GM23338 (cell line): ENCODE data around the gene LMAN1L. TPM values are rescaled to one million over a fixed set of nuclear protein-coding genes. Genes with fewer than 3 reads are reported as not detected.

ENCODE experiments used
- ATAC-seq: fragments of 200-7000 bp; cut with Tn5 transposase; 3 replicates; pipeline ENCODE4 v1.9.1; 2020
- DNase-seq: peaks from one replicate; pipeline ENCODE4 v3.0.0-alpha.2; 2015; ENCODE audit warnings: low spot score
- H2AFZ ChIP-seq: fragments of 200-600 bp; sonication (generic); 2 replicates; pipeline ENCODE4 v1.8.0; 2016; ENCODE audit warnings: antibody characterized with exemption, mild to moderate bottlenecking, moderate library complexity
- H3F3A ChIP-seq: fragments of 200-600 bp; sonication (generic); replicated peaks from 2 replicates; pipeline ENCODE4 v1.8.0; 2017; ENCODE audit warnings: antibody characterized with exemption, mixed run types, low read depth
- H3K27ac ChIP-seq: fragments of 200-600 bp; sonication (generic); 2 replicates; pipeline ENCODE4 v1.6.1; 2016; ENCODE audit warnings: low read depth
- H3K27me3 ChIP-seq: fragments of 200-600 bp; sonication (generic); 2 replicates; pipeline ENCODE4 v1.8.0; 2016; ENCODE audit warnings: mild to moderate bottlenecking, mixed run types, moderate library complexity; ENCODE audit not compliant: insufficient read depth
- H3K36me3 ChIP-seq: fragments of 200-600 bp; sonication (generic); 2 replicates; pipeline ENCODE4 v1.8.0; 2016; ENCODE audit warnings: mild to moderate bottlenecking; ENCODE audit not compliant: insufficient read depth
- H3K4me1 ChIP-seq: fragments of 200-600 bp; sonication (generic); 2 replicates; pipeline ENCODE4 v1.8.0; 2016; ENCODE audit warnings: mild to moderate bottlenecking, moderate library complexity; ENCODE audit not compliant: insufficient read depth
- H3K4me2 ChIP-seq: fragments of 200-600 bp; sonication (generic); 2 replicates; pipeline ENCODE4 v1.7.1; 2017; ENCODE audit warnings: mixed run types
- H3K4me3 ChIP-seq: fragments of 200-600 bp; sonication (generic); 2 replicates; pipeline ENCODE4 v1.6.1; 2016; ENCODE audit warnings: mixed run types
- H3K79me2 ChIP-seq: fragments of 200-600 bp; sonication (generic); replicated peaks from 2 replicates; pipeline ENCODE4 v1.8.0; 2017; ENCODE audit warnings: mild to moderate bottlenecking; ENCODE audit not compliant: insufficient read depth
- H3K9me2 ChIP-seq: fragments of 200-600 bp; sonication (generic); 2 replicates; pipeline ENCODE4 v1.8.0; 2017; ENCODE audit not compliant: insufficient read depth
- H4K20me1 ChIP-seq: fragments of 200-600 bp; sonication (generic); replicated peaks from 2 replicates; pipeline ENCODE4 v1.8.0; 2017; ENCODE audit warnings: mild to moderate bottlenecking; ENCODE audit not compliant: insufficient read depth
- H3K27ac Mint-ChIP-seq: 2 replicates; pipeline ENCODE4 v1.8.0; 2020; ENCODE audit warnings: inconsistent platforms, mild to moderate bottlenecking, moderate library complexity, mixed read lengths
- H3K27me3 Mint-ChIP-seq: 3 replicates; pipeline ENCODE4 v1.8.0; 2022; ENCODE audit warnings: low read depth, mild to moderate bottlenecking, moderate library complexity, mixed read lengths, inconsistent platforms; ENCODE audit not compliant: insufficient read depth, poor library complexity
- H3K36me3 Mint-ChIP-seq: 3 replicates; pipeline ENCODE4 v1.8.0; 2021; ENCODE audit warnings: low read depth, mild to moderate bottlenecking, inconsistent platforms, moderate library complexity, mixed read lengths
- H3K4me1 Mint-ChIP-seq: 3 replicates; pipeline ENCODE4 v1.8.0; 2020; ENCODE audit warnings: mild to moderate bottlenecking, inconsistent platforms, mixed read lengths
- H3K4me3 Mint-ChIP-seq: 3 replicates; pipeline ENCODE4 v1.8.0; 2021; ENCODE audit warnings: moderate library complexity, mild to moderate bottlenecking, inconsistent platforms, mixed read lengths
- H3K9me3 Mint-ChIP-seq: 3 replicates; pipeline ENCODE4 v1.8.0; 2020; ENCODE audit warnings: moderate library complexity, mild to moderate bottlenecking, inconsistent platforms, mixed read lengths
- CREB1 ChIP-seq: fragments of 250-450 bp; sonication (Bioruptor Pico); IDR thresholded peaks from 2 replicates; pipeline ENCODE4 v1.5.0; 2020; ENCODE audit warnings: low read depth, mild to moderate bottlenecking, moderate library complexity
- EZH2phosphoT487 ChIP-seq: fragments of 200-600 bp; sonication (generic); IDR thresholded peaks from one replicate; pipeline ENCODE4 v1.8.1; 2018; ENCODE audit warnings: antibody characterized with exemption; ENCODE audit not compliant: unreplicated experiment
- JUNB ChIP-seq: IDR thresholded peaks from one replicate; pipeline ENCODE4 v1.6.1; 2016; ENCODE audit warnings: antibody characterized with exemption; ENCODE audit not compliant: unreplicated experiment
- ZNF331 ChIP-seq: fragments of 250-450 bp; sonication (Bioruptor Pico); IDR thresholded peaks from 2 replicates; pipeline ENCODE4 v1.5.0; 2020; ENCODE audit warnings: low read depth, mild to moderate bottlenecking, moderate library complexity
- polyA plus RNA-seq: library from polyadenylated mRNA; unstranded; fragments of >200 nt; fragmentation: Nextera tagmentation; extraction: Ambion mirVana; gene quantifications from 2 replicates; pipeline ENCODE4 v1.2.1, GENCODE V29; 2016
- total RNA-seq: library from RNA; depleted of rRNA; stranded (reverse); fragments of >200 nt; shearing (Covaris generic); gene quantifications from 2 replicates; pipeline ENCODE4 v1.2.3, GENCODE V29; 2014
- TF ChIP-seq, protein P1 (sequence below): IDR thresholded peaks from one replicate; pipeline ENCODE4 v1.6.1; 2018; ENCODE audit warnings: antibody characterized with exemption; ENCODE audit not compliant: unreplicated experiment

Gene LMAN1L
- total and polyA plus RNA-seq, 2 experiments from 2014 or later, result not detected

DNA sequence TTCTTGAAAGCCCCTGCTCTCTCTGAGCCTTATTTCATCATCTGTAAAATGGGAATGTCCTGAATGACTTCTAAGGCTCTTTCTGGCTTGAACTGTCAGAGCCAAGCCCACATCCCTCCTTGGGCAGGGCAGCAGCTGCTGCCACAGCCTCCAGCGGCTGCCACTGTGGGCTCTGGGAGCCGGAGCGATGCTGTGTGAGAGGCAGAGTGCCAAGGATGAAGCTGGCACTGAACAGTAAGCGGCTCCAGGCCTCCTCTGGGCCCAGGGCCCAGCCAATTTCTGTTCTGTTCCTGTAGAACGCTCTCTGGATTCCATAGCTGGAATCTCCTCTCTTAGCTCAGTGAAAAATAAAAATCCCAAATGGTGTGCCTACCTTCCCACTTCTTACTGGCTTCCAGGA is 18.2 kb downstream of the LMAN1L start:
- Histone ChIP-seq H2AFZ (no peak overlapping the region), H3K79me2 (no peaks in the 10 kb centered on the region), H3K36me3 (no peaks in the 10 kb centered on the region), H3K27ac (no peak overlapping the region), H3K4me2 (no peak overlapping the region), H3K4me3 (no peak overlapping the region), H4K20me1 (no peaks in the 10 kb centered on the region), H3K9me2 (no peaks in the 10 kb centered on the region), H3F3A (peaks cover 7% of the 10 kb centered on the region), H3K27me3 (peaks cover 21% of the 10 kb centered on the region), H3K4me1 (peaks cover 7% of the 10 kb centered on the region; the same call in 1 of the 2 replicates)
- no peak for TF ChIP-seq JUNB
- no peak for TF ChIP-seq ZNF331
- TF ChIP-seq EZH2phosphoT487, result no peak
- DNase-seq, result no peak
- no peak overlapping the region for H3K4me3 Mint-ChIP-seq
- H3K4me1 Mint-ChIP-seq, result peaks cover 24% of the 10 kb centered on the region
- H3K9me3 Mint-ChIP-seq, result no peaks in the 10 kb centered on the region; the same call in 2 of the 3 replicates
- ATAC-seq, result no peak
- H3K27ac Mint-ChIP-seq, result no peak overlapping the region
- peaks cover 7% of the 10 kb centered on the region; the same call in 2 of the 3 replicates for H3K36me3 Mint-ChIP-seq
- peaks cover 35% of the 10 kb centered on the region for H3K27me3 Mint-ChIP-seq

- H3K36me3 Mint-ChIP-seq, result peaks cover 7% of the 10 kb centered on the region
- no peak overlapping the region for H3K4me3 Mint-ChIP-seq
These were observed 19.3 kb downstream of the LMAN1L start for GRCh38 chr15:74831813-74832495.

GRCh38 chr15:74832826-74833225 is 20.2 kb downstream of the LMAN1L start:
- Histone ChIP-seq H4K20me1 (no peaks in the 10 kb centered on the region), H3K79me2 (no peaks in the 10 kb centered on the region), H3K27me3 (peaks cover 3% of the 10 kb centered on the region; the same call in 1 of the 2 replicates), H3K4me3 (no peak overlapping the region), H3K36me3 (no peaks in the 10 kb centered on the region), H3K4me1 (no peaks in the 10 kb centered on the region), H3F3A (peaks cover 4% of the 10 kb centered on the region; the same call in 1 of the 2 replicates), H3K4me2 (no peak overlapping the region), H3K27ac (no peak overlapping the region), H3K9me2 (no peaks in the 10 kb centered on the region), H2AFZ (no peak overlapping the region)
- Mint-ChIP-seq H3K9me3 (no peaks in the 10 kb centered on the region; the same call in 2 of the 3 replicates), H3K27me3 (peaks cover 17% of the 10 kb centered on the region), H3K27ac (no peak overlapping the region), H3K36me3 (peaks cover 7% of the 10 kb centered on the region), H3K4me3 (no peak overlapping the region), H3K4me1 (peaks cover 19% of the 10 kb centered on the region)
- DNase-seq (no peak), ATAC-seq (no peak)
- TF ChIP-seq, protein P1, sequence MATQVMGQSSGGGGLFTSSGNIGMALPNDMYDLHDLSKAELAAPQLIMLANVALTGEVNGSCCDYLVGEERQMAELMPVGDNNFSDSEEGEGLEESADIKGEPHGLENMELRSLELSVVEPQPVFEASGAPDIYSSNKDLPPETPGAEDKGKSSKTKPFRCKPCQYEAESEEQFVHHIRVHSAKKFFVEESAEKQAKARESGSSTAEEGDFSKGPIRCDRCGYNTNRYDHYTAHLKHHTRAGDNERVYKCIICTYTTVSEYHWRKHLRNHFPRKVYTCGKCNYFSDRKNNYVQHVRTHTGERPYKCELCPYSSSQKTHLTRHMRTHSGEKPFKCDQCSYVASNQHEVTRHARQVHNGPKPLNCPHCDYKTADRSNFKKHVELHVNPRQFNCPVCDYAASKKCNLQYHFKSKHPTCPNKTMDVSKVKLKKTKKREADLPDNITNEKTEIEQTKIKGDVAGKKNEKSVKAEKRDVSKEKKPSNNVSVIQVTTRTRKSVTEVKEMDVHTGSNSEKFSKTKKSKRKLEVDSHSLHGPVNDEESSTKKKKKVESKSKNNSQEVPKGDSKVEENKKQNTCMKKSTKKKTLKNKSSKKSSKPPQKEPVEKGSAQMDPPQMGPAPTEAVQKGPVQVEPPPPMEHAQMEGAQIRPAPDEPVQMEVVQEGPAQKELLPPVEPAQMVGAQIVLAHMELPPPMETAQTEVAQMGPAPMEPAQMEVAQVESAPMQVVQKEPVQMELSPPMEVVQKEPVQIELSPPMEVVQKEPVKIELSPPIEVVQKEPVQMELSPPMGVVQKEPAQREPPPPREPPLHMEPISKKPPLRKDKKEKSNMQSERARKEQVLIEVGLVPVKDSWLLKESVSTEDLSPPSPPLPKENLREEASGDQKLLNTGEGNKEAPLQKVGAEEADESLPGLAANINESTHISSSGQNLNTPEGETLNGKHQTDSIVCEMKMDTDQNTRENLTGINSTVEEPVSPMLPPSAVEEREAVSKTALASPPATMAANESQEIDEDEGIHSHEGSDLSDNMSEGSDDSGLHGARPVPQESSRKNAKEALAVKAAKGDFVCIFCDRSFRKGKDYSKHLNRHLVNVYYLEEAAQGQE, result no peak

More at GRCh38 chr15:74831813-74832495, 19.3 kb downstream of the LMAN1L start:
- Histone ChIP-seq H3K4me1 (peaks cover 4% of the 10 kb centered on the region; the same call in 1 of the 2 replicates), H3F3A (peaks cover 10% of the 10 kb centered on the region), H3K27me3 (peaks cover 12% of the 10 kb centered on the region), H3K4me3 (no peak overlapping the region), H3K36me3 (no peaks in the 10 kb centered on the region), H3K4me2 (no peak overlapping the region), H3K79me2 (no peaks in the 10 kb centered on the region), H3K9me2 (no peaks in the 10 kb centered on the region), H3K27ac (no peak overlapping the region), H2AFZ (no peak overlapping the region), H4K20me1 (no peaks in the 10 kb centered on the region)
- H3K9me3 Mint-ChIP-seq, result no peaks in the 10 kb centered on the region; the same call in 2 of the 3 replicates
- ATAC-seq (no peak), DNase-seq (no peak)
- TF ChIP-seq CREB1 (CRISPR knock-in tag) (no peak), ZNF331 (no peak), JUNB (no peak)
- peaks cover 26% of the 10 kb centered on the region for H3K27me3 Mint-ChIP-seq
- H3K27ac Mint-ChIP-seq, result no peak overlapping the region
- peaks cover 22% of the 10 kb centered on the region for H3K4me1 Mint-ChIP-seq
